ENCODE measurements around the gene SNAI3.

SNAI3 gene

DNA sequence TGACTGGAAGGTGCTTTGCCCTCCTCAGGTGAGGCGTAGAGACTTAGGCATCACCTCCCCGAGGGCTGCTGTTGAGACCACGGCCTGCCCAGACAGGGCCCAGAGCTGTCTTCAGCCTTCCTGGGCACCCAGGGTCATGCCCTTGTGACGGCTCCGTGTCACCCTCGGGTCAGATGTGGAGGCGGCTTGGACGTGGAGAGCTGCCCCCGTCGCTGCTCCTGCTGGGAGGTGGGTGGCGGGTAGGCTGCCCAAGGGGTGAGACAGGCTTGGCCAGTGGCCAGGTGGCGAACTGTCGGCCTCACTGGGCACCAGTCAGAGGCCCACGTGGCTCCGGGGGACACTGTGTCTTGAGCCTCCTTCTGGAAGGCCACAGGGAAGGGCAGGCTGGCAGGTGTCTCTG lies 8.9 kb upstream of the SNAI3 start:
- TF ChIP-seq GLIS3 (CRISPR knock-in tag; IDR thresholded peaks at IDR 0.05) (no peak), RARB (CRISPR knock-in tag; IDR thresholded peaks at IDR 0.05) (no peak)
- no peak for ATAC-seq

DNA sequence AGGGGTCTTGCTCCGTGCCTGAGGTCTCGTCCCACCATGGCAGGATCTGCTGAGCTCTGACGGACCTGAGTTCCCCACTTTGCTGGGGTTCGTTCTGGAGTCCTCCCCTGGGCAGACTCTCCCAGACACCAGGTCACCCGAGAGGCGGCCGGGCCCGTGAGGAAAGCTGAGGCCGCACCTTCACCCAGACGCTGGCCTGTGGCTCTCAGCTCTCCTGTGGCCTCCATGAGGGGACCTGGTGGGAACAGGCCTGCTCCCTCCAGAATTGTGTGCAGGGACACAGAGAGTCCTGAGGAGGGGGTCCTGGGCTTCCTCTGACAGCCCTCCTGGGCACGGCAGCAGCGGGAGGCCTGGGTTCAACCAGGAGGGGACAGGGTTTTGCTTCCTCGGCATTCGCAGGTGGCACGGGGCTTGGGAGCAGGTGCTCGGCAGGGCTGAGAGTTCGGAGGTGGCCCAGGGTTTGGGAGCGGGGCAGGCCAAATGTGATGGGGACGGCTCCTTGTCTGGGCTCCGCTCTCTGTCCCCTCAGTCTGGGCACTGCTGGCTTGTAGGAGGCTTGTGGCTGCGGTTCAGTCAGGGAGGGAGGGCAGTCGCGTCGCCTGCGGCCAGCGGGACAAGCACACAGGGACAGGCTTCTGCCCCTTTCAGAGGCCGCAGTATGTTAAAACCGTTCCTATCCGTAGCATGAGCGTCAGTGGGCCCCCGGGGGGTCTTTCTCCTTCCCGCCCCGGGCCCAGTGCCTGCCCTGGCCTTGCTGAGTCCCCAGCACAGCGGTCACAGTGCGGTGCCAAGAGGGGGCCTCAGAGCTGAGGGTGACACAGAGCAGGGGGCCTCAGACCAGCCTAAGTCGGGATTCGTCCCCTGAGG lies 8.1 kb upstream of the SNAI3 start:
- ATAC-seq: no peak

DNA sequence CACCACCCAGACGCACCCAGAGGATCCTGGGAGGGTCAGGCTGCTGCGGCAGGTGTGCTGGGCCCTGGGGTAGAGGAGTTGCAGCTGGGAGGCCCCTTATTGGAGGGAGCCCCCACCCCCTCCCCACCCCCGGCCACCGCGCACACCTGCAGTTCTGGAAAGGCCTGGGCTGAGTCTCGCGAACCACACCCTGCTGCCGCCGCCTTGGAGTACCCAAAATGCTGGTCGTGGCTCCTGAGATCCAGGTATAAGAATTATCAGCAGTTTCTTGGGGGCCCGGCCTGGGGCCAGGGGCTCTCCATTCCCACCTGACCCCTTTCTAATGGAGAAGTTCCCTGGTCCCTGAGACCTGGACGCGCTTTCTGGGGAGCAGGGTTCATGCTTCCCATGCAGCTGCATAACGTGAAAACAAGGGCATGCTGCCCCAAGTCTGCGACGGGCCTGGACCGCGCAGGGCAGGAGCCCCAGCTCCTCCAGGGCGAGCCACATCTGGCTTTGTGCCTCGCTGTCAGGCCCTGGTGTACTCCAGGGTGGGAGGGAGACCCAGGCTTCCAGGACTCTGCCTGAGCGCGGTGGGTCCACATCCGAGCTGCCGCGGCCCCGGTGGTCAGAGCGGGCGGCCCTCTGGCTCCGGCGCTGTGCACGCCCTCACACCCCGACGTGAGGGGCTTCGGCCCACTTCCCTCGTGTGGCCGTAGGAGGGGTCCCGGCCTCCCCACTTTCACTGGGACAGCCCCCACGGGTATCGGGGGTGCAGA lies 7.3 kb upstream of the SNAI3 start:
- TF ChIP-seq ARNTL (CRISPR knock-in tag; IDR thresholded peaks at IDR 0.05; ENCODE audit: borderline replicate concordance, low read depth): no peak
- no peak for TF ChIP-seq ISL1 (CRISPR knock-in tag; IDR thresholded peaks at IDR 0.05)
- TF ChIP-seq SNAI2 (CRISPR knock-in tag; IDR thresholded peaks at IDR 0.05): no peak
- no peak for TF ChIP-seq TOX (CRISPR knock-in tag; IDR thresholded peaks at IDR 0.05; ENCODE audit: borderline replicate concordance)
- TF ChIP-seq, protein P1, sequence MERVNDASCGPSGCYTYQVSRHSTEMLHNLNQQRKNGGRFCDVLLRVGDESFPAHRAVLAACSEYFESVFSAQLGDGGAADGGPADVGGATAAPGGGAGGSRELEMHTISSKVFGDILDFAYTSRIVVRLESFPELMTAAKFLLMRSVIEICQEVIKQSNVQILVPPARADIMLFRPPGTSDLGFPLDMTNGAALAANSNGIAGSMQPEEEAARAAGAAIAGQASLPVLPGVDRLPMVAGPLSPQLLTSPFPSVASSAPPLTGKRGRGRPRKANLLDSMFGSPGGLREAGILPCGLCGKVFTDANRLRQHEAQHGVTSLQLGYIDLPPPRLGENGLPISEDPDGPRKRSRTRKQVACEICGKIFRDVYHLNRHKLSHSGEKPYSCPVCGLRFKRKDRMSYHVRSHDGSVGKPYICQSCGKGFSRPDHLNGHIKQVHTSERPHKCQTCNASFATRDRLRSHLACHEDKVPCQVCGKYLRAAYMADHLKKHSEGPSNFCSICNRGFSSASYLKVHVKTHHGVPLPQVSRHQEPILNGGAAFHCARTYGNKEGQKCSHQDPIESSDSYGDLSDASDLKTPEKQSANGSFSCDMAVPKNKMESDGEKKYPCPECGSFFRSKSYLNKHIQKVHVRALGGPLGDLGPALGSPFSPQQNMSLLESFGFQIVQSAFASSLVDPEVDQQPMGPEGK (CRISPR knock-in tag; IDR thresholded peaks at IDR 0.05; ENCODE audit: borderline replicate concordance): no peak
- TF ChIP-seq OSR1 (CRISPR knock-in tag; IDR thresholded peaks at IDR 0.05): no peak
- no peak for TF ChIP-seq ZNF8 (CRISPR knock-in tag; IDR thresholded peaks at IDR 0.05)
- no peak for TF ChIP-seq GLIS3 (CRISPR knock-in tag; IDR thresholded peaks at IDR 0.05)
- TF ChIP-seq, protein P2, sequence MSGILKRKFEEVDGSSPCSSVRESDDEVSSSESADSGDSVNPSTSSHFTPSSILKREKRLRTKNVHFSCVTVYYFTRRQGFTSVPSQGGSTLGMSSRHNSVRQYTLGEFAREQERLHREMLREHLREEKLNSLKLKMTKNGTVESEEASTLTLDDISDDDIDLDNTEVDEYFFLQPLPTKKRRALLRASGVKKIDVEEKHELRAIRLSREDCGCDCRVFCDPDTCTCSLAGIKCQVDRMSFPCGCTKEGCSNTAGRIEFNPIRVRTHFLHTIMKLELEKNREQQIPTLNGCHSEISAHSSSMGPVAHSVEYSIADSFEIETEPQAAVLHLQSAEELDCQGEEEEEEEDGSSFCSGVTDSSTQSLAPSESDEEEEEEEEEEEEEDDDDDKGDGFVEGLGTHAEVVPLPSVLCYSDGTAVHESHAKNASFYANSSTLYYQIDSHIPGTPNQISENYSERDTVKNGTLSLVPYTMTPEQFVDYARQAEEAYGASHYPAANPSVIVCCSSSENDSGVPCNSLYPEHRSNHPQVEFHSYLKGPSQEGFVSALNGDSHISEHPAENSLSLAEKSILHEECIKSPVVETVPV (CRISPR knock-in tag; IDR thresholded peaks at IDR 0.05): no peak
- no peak for TF ChIP-seq ESRRG (CRISPR knock-in tag; IDR thresholded peaks at IDR 0.05)
- no peak for TF ChIP-seq ZNF70 (CRISPR knock-in tag; IDR thresholded peaks at IDR 0.05)
- no peak for ATAC-seq

More for the DNA sequence above, 8.1 kb upstream of the SNAI3 start:
- TF ChIP-seq TCF4 (CRISPR knock-in tag; IDR thresholded peaks at IDR 0.05; ENCODE audit: borderline replicate concordance) (no peak), SNAI2 (CRISPR knock-in tag; IDR thresholded peaks at IDR 0.05) (no peak), GLIS3 (CRISPR knock-in tag; IDR thresholded peaks at IDR 0.05) (no peak), TOX (CRISPR knock-in tag; IDR thresholded peaks at IDR 0.05; ENCODE audit: borderline replicate concordance) (no peak), ZC3H10 (CRISPR knock-in tag; IDR thresholded peaks at IDR 0.05) (no peak), PPARA (CRISPR knock-in tag; IDR thresholded peaks at IDR 0.05; ENCODE audit: borderline replicate concordance) (no peak), OSR1 (CRISPR knock-in tag; IDR thresholded peaks at IDR 0.05) (no peak), BACH2 (CRISPR knock-in tag; IDR thresholded peaks at IDR 0.05; ENCODE audit: borderline replicate concordance) (no peak), RARB (CRISPR knock-in tag; IDR thresholded peaks at IDR 0.05) (no peak), ZFP30 (CRISPR knock-in tag; IDR thresholded peaks at IDR 0.05) (no peak), ISL1 (CRISPR knock-in tag; IDR thresholded peaks at IDR 0.05) (no peak), ZFP3 (CRISPR knock-in tag; IDR thresholded peaks at IDR 0.05) (no peak), ARNTL (CRISPR knock-in tag; IDR thresholded peaks at IDR 0.05; ENCODE audit: borderline replicate concordance, low read depth) (no peak), ZNF8 (CRISPR knock-in tag; IDR thresholded peaks at IDR 0.05) (no peak), ESRRG (CRISPR knock-in tag; IDR thresholded peaks at IDR 0.05) (no peak)
- TF ChIP-seq, protein P1 (CRISPR knock-in tag; IDR thresholded peaks at IDR 0.05; ENCODE audit: borderline replicate concordance): no peak
- TF ChIP-seq, protein P3, sequence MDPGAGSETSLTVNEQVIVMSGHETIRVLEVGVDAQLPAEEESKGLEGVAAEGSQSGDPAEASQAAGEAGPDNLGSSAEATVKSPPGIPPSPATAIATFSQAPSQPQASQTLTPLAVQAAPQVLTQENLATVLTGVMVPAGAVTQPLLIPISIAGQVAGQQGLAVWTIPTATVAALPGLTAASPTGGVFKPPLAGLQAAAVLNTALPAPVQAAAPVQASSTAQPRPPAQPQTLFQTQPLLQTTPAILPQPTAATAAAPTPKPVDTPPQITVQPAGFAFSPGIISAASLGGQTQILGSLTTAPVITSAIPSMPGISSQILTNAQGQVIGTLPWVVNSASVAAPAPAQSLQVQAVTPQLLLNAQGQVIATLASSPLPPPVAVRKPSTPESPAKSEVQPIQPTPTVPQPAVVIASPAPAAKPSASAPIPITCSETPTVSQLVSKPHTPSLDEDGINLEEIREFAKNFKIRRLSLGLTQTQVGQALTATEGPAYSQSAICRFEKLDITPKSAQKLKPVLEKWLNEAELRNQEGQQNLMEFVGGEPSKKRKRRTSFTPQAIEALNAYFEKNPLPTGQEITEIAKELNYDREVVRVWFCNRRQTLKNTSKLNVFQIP (CRISPR knock-in tag; IDR thresholded peaks at IDR 0.05; ENCODE audit: borderline replicate concordance, low read depth): no peak
- TF ChIP-seq, protein P4, sequence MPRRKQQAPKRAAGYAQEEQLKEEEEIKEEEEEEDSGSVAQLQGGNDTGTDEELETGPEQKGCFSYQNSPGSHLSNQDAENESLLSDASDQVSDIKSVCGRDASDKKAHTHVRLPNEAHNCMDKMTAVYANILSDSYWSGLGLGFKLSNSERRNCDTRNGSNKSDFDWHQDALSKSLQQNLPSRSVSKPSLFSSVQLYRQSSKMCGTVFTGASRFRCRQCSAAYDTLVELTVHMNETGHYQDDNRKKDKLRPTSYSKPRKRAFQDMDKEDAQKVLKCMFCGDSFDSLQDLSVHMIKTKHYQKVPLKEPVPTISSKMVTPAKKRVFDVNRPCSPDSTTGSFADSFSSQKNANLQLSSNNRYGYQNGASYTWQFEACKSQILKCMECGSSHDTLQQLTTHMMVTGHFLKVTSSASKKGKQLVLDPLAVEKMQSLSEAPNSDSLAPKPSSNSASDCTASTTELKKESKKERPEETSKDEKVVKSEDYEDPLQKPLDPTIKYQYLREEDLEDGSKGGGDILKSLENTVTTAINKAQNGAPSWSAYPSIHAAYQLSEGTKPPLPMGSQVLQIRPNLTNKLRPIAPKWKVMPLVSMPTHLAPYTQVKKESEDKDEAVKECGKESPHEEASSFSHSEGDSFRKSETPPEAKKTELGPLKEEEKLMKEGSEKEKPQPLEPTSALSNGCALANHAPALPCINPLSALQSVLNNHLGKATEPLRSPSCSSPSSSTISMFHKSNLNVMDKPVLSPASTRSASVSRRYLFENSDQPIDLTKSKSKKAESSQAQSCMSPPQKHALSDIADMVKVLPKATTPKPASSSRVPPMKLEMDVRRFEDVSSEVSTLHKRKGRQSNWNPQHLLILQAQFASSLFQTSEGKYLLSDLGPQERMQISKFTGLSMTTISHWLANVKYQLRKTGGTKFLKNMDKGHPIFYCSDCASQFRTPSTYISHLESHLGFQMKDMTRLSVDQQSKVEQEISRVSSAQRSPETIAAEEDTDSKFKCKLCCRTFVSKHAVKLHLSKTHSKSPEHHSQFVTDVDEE (CRISPR knock-in tag; IDR thresholded peaks at IDR 0.05): no peak
